PC-3 (cell line): ENCODE data around the gene PTPRE.

Source experiments
- CTCF ChIP-seq: fragments of 300-600 bp; sonication (generic); conservative IDR thresholded peaks from 2 replicates; pipeline ENCODE4 v1.5.1; 2017; ENCODE audit warnings: antibody characterized with exemption, low read depth, mild to moderate bottlenecking, low read length
- EZH2 ChIP-seq: fragments of 300-600 bp; sonication (generic); IDR thresholded peaks from one replicate; pipeline ENCODE4 v1.6.1; 2017; ENCODE audit warnings: antibody characterized with exemption, mild to moderate bottlenecking, low read length; ENCODE audit not compliant: unreplicated experiment
- EZH2phosphoT487 ChIP-seq: fragments of 300-600 bp; sonication (generic); IDR thresholded peaks from 2 replicates; pipeline ENCODE4 v1.6.1; 2018; ENCODE audit warnings: mild to moderate bottlenecking, antibody characterized with exemption, low read length, borderline replicate concordance

- TF ChIP-seq CTCF (no peak), EZH2 (no peak), EZH2phosphoT487 (no peak)
Observed at GRCh38 chr10:128113026-128113425, 206.1 kb downstream of the PTPRE start.
